B cell (primary cell): ENCODE measurements around the gene PPP6R1. TPM values are rescaled to one million over a fixed set of nuclear protein-coding genes. Genes with fewer than 3 reads are reported as not detected.

Experiments
- ATAC-seq: fragments of 200-7000 bp; cut with Tn5 transposase; one replicate; pipeline ENCODE4 v1.10.0; 2021; ENCODE audit warnings: low read depth, mild to moderate bottlenecking, moderate number of reproducible peaks, moderate library complexity
- CTCF ChIA-PET: fragments of 350-600 bp; sonication (Branson Sonifier 250); formaldehyde crosslinking; loops from one replicate; lab custom pipeline; 2021; ENCODE audit warnings: antibody characterized with exemption, inconsistent platforms; lab: Charles Lee
- POLR2A ChIA-PET: fragments of 350-600 bp; sonication (Branson Sonifier 250); formaldehyde crosslinking; loops from one replicate; lab custom pipeline; 2021; ENCODE audit warnings: antibody characterized with exemption; lab: Charles Lee
- DNase-seq: peaks from one replicate; pipeline ENCODE4 v3.0.0; 2013
- H2AFZ ChIP-seq: 2 replicates; pipeline ENCODE4 v1.6.1; 2012; ENCODE audit warnings: mild to moderate bottlenecking, low read depth, low read length; ENCODE audit not compliant: insufficient read depth, poor library complexity, severe bottlenecking
- H3K27ac ChIP-seq, 2 donors: 1 replicate in 1 of 2; 2 replicates in 1 of 2; pipeline ENCODE4 v1.5.1; 2012 to 2013; ENCODE audit warnings: low read length in 2 of 2, mild to moderate bottlenecking in 2 of 2, moderate library complexity in 1 of 2
- H3K27me3 ChIP-seq, 4 experiments: fragments of 200-600 bp in 1 of 4; sonication (generic) in 1 of 4; replicated peaks in 1 of 4; 1 replicate in 2 of 4; 2 replicates in 2 of 4; pipeline versions ENCODE4 v1.6.1 to v1.7.0; 2013 to 2016; ENCODE audit warnings: low read length in 3 of 4, mild to moderate bottlenecking in 2 of 4, mixed read lengths in 1 of 4, moderate library complexity in 1 of 4; ENCODE audit not compliant: insufficient read depth in 4 of 4, control insufficient read depth in 3 of 4; ENCODE audit errors: control extremely low read depth in 1 of 4
- H3K36me3 ChIP-seq, 2 experiments: replicated peaks in 1 of 2; 1 replicate in 1 of 2; 2 replicates in 1 of 2; pipeline versions ENCODE4 v1.6.1 to v1.7.1; 2013; ENCODE audit warnings: low read length in 1 of 2; ENCODE audit not compliant: insufficient read depth in 2 of 2, control insufficient read depth in 1 of 2; ENCODE audit errors: control extremely low read depth in 1 of 2, extremely low read depth in 1 of 2
- H3K4me1 ChIP-seq, 2 donors: fragments of 200-600 bp in 1 of 2; sonication (generic) in 1 of 2; 1 replicate in 1 of 2; 2 replicates in 1 of 2; pipeline versions ENCODE4 v1.5.1 to v1.6.1; 2013 to 2017; ENCODE audit warnings: low read length in 2 of 2; ENCODE audit not compliant: control insufficient read depth in 2 of 2, insufficient read depth in 2 of 2
- H3K4me2 ChIP-seq: replicated peaks from 2 replicates; pipeline ENCODE3; 2012; ENCODE audit warnings: mild to moderate bottlenecking, low read depth, low read length; ENCODE audit not compliant: poor library complexity, severe bottlenecking
- H3K4me3 ChIP-seq, 5 experiments: fragments of 200-600 bp in 1 of 5; sonication (generic) in 1 of 5; 1 replicate in 3 of 5; 2 replicates in 2 of 5; pipeline versions ENCODE4 v1.5.1 to v1.7.0; 2011 to 2016; ENCODE audit warnings: low read length in 4 of 5, mild to moderate bottlenecking in 4 of 5, low read depth in 2 of 5, control low read depth in 1 of 5, moderate library complexity in 1 of 5; ENCODE audit not compliant: insufficient read depth in 1 of 5; ENCODE audit errors: control extremely low read depth in 1 of 5, extremely low read depth in 1 of 5
- H3K79me2 ChIP-seq: fragments of 200-600 bp; sonication (generic); one replicate; pipeline ENCODE4 v1.6.0; 2016; ENCODE audit warnings: low read length; ENCODE audit not compliant: control insufficient read depth, insufficient read depth
- H3K9ac ChIP-seq: fragments of 200-600 bp; sonication (generic); 2 replicates; pipeline ENCODE4 v1.6.1; 2017; ENCODE audit warnings: mild to moderate bottlenecking, low read length, moderate library complexity
- H3K9me3 ChIP-seq, 3 donors: one replicate each; pipeline versions ENCODE4 v1.6.1 to v1.7.1; 2013; ENCODE audit warnings: low read length in 2 of 3; ENCODE audit not compliant: control insufficient read depth in 2 of 3, insufficient read depth in 1 of 3; ENCODE audit errors: control extremely low read depth in 1 of 3
- H4K20me1 ChIP-seq: 2 replicates; pipeline ENCODE4 v1.6.0; 2012; ENCODE audit warnings: mild to moderate bottlenecking, low read length; ENCODE audit not compliant: insufficient read depth, control insufficient read depth, poor library complexity, severe bottlenecking
- H3K27ac Mint-ChIP-seq: one replicate; pipeline ENCODE4 v1.8.0; 2021; ENCODE audit warnings: mixed read lengths
- H3K27me3 Mint-ChIP-seq: one replicate; pipeline ENCODE4 v1.8.0; 2021; ENCODE audit warnings: mixed read lengths
- H3K4me1 Mint-ChIP-seq: one replicate; pipeline ENCODE4 v1.8.0; 2021; ENCODE audit warnings: mixed read lengths
- H3K4me3 Mint-ChIP-seq: one replicate; pipeline ENCODE4 v1.8.0; 2021; ENCODE audit warnings: mixed read lengths
- H3K9me3 Mint-ChIP-seq: one replicate; pipeline ENCODE4 v1.8.0; 2022; ENCODE audit warnings: mixed read lengths; ENCODE audit not compliant: insufficient read depth
- EZH2 ChIP-seq: IDR thresholded peaks from 2 replicates; pipeline ENCODE4 v1.6.1; 2012; ENCODE audit warnings: borderline replicate concordance, low read depth, mild to moderate bottlenecking, moderate library complexity, low read length; ENCODE audit not compliant: insufficient read depth, poor library complexity, severe bottlenecking
- WGBS: methylation state at CpG from one replicate; pipeline ENCODE4 v1.1.5; 2013; ENCODE audit warnings: missing lambda C conversion rate; ENCODE audit not compliant: insufficient coverage; 5-methylcytosine and 5-hydroxymethylcytosine counted together
- intact Hi-C: fragments of 100-400 bp; cut with micrococcal nuclease; formaldehyde crosslinking; loops from one replicate; pipeline ENCODE4 v1.10.0; 2022
- polyA plus RNA-seq: library from polyadenylated mRNA; depleted of rRNA; stranded (reverse); fragments of >200 nt; gene quantifications from 2 replicates; pipeline ENCODE4 v1.2.3, GENCODE V29; 2012
- total RNA-seq, 2 donors: library from RNA; stranded (reverse); fragments of 120-200 nt in 1 of 2; gene quantifications; 1 replicate in 1 of 2; 2 replicates in 1 of 2; pipeline versions ENCODE4 v1.2.3 to v1.2.4, GENCODE V29; 2013 to 2022
- TF ChIP-seq, protein P1 (sequence below): fragments of 200-600 bp; IDR thresholded peaks from one replicate; pipeline ENCODE4 v1.8.0; 2022; ENCODE audit warnings: antibody characterized with exemption, mild to moderate bottlenecking

PPP6R1 gene
- total and polyA plus RNA-seq, 2 donors (not counting 1 experiment from before 2014, with no cell fraction given) = 122 to 193 TPM

DNA sequence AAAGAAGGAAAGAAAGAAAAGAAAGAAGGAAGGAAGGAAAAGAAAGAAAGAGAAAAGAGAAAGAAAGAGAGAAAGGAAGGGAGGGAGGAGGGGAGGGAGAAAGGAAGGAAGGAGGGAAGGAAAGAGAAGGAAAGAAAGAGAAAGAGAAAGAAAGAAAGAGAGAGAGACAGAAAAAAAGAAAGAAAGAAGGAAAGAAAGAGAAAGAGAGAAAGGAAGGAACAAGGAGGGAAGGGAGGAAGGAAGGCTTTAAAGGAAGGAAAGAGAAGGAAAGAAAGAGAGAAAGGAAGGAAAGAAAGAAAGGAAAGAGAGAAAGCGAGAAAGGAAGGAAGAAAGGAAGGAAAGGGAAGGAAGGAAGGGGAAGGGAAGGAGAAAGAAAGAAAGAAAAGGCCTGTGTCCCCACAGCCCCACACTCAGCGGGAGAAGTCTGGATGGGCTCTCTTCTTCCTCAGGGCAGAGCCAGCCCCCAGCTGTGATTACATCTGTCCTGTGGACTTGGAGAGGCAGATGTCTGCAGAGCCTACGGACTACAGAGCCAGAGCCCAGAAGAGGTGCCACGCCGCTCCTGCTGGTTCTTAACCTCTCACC, 59.1 kb downstream of the PPP6R1 start:
- Mint-ChIP-seq H3K4me1 (no peaks in the 10 kb centered on the region), H3K27me3 (peaks cover 44% of the 10 kb centered on the region), H3K9me3 (no peaks in the 10 kb centered on the region), H3K27ac (no peak overlapping the region), H3K4me3 (no peak overlapping the region)
- no peak overlapping the region for H3K9ac ChIP-seq
- no peak for ATAC-seq
- TF ChIP-seq EZH2 = no peak
- TF ChIP-seq, protein P1, sequence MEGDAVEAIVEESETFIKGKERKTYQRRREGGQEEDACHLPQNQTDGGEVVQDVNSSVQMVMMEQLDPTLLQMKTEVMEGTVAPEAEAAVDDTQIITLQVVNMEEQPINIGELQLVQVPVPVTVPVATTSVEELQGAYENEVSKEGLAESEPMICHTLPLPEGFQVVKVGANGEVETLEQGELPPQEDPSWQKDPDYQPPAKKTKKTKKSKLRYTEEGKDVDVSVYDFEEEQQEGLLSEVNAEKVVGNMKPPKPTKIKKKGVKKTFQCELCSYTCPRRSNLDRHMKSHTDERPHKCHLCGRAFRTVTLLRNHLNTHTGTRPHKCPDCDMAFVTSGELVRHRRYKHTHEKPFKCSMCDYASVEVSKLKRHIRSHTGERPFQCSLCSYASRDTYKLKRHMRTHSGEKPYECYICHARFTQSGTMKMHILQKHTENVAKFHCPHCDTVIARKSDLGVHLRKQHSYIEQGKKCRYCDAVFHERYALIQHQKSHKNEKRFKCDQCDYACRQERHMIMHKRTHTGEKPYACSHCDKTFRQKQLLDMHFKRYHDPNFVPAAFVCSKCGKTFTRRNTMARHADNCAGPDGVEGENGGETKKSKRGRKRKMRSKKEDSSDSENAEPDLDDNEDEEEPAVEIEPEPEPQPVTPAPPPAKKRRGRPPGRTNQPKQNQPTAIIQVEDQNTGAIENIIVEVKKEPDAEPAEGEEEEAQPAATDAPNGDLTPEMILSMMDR = no peak
- no peak overlapping the region for H3K4me2 ChIP-seq
- no peak overlapping the region for H2AFZ ChIP-seq
- H3K27ac ChIP-seq = no peak overlapping the region
- POLR2A ChIA-PET = interaction anchor here (0.7 kb wide), 1 partner anchor 20 kb away, joined by 5 read pairs; no protein-coding TSS in a partner anchor
- 84% methylated on average over 4 of the region's 5 CpGs for WGBS
- no peak overlapping the region for H3K4me3 ChIP-seq
- intact Hi-C loops = no loop called here
- no peaks in the 10 kb centered on the region for H3K36me3 ChIP-seq
- H3K9me3 ChIP-seq = peaks cover 0 to 13% (median 0%) of the 10 kb centered on the region in 3 donors
- H3K27me3 ChIP-seq = peaks cover 0 to 16% (median 0%) of the 10 kb centered on the region in 4 experiments
- CTCF ChIA-PET = interaction anchor here (1.2 to 1.7 kb wide), 2 partner anchors 91 to 218 kb away, joined by 3 to 4 read pairs; no protein-coding TSS in a partner anchor
- no peaks in the 10 kb centered on the region for H3K79me2 ChIP-seq
- H4K20me1 ChIP-seq = no peaks in the 10 kb centered on the region
- DNase-seq = no peak
- H3K4me1 ChIP-seq = no peaks in the 10 kb centered on the region

DNA sequence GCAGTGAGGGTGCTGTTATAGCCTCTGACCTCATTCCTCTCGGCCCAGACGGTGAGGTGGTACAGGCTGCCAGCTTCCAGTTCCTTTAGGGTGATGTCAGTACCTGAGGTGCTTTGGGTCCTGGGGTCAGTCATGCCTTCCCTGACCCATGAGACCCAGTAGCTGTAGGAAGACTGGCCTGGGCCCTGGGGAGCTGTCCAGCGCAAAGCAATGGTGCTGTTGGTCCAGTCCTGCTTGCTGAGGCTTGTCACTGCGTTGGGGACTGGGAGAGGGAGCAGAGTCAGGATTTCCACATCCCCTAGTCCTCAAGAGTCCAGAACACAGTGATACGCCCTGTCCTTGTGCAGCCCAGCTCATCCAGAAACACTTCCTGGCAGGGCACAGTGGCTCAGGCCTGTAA, 60.2 kb downstream of the PPP6R1 start:
- peaks cover 0 to 13% (median 0%) of the 10 kb centered on the region in 3 donors for H3K9me3 ChIP-seq
- POLR2A ChIA-PET = no interaction called here
- no peaks in the 10 kb centered on the region for H3K79me2 ChIP-seq
- CTCF ChIA-PET = interaction anchor here (1.1 kb wide), 1 partner anchor 57 kb away, joined by 4 read pairs; no protein-coding TSS in a partner anchor
- intact Hi-C loops = no loop called here
- DNase-seq (no peak), ATAC-seq (no peak)
- Mint-ChIP-seq H3K4me1 (no peaks in the 10 kb centered on the region), H3K9me3 (no peaks in the 10 kb centered on the region), H3K27ac (no peak overlapping the region), H3K4me3 (no peak overlapping the region), H3K27me3 (peaks cover 36% of the 10 kb centered on the region)
- no peak overlapping the region for H3K4me3 ChIP-seq
- H4K20me1 ChIP-seq = no peaks in the 10 kb centered on the region
- H3K4me1 ChIP-seq = no peaks in the 10 kb centered on the region
- peaks cover 0 to 16% (median 0%) of the 10 kb centered on the region in 4 experiments for H3K27me3 ChIP-seq
- H3K9ac ChIP-seq = no peak overlapping the region
- no peak overlapping the region for H3K27ac ChIP-seq
- no peak overlapping the region for H2AFZ ChIP-seq
- TF ChIP-seq, protein P1 = no peak
- no peak for TF ChIP-seq EZH2
- no peaks in the 10 kb centered on the region for H3K36me3 ChIP-seq
- H3K4me2 ChIP-seq = no peak overlapping the region
- 54% methylated on average over 5 of the region's 5 CpGs for WGBS
